Stomach (tissue), 9 donors: ENCODE data around the gene RNASEH1. TPM values are rescaled to one million over a fixed set of nuclear protein-coding genes. Genes with fewer than 3 reads are reported as not detected.
A peak's percentile ranks its signal among the peaks of the same experiment; 100 is the strongest.

Experiments used
- DNase-seq, 2 donors: peaks; one replicate each; pipeline versions ENCODE4 v3.0.0 to v3.0.0-alpha.2; 2013 to 2019
- H3K27ac ChIP-seq, 5 donors: fragments of 200-600 bp in 4 of 5; sonication (generic) in 4 of 5; one replicate each; pipeline ENCODE4 v1.5.1; 2013 to 2019; ENCODE audit warnings: mild to moderate bottlenecking in 1 of 5, moderate library complexity in 1 of 5
- H3K27me3 ChIP-seq, 3 donors: fragments of 200-600 bp; sonication (generic); one replicate each; pipeline ENCODE4 v1.5.1; 2017 to 2019; ENCODE audit warnings: mixed run types in 1 of 3
- H3K36me3 ChIP-seq, 4 donors: fragments of 200-600 bp; sonication (generic); 1 replicate in 3 of 4; 2 replicates in 1 of 4; pipeline ENCODE4 v1.5.1; 2016 to 2019
- H3K4me1 ChIP-seq, 4 donors: fragments of 200-600 bp; sonication (generic); one replicate each; pipeline ENCODE4 v1.5.1; 2016 to 2019
- H3K4me3 ChIP-seq, 4 donors: fragments of 200-600 bp; sonication (generic) in 3 of 4; one replicate each; pipeline ENCODE4 v1.5.1; 2016 to 2019; ENCODE audit warnings: mild to moderate bottlenecking in 1 of 4
- H3K9me3 ChIP-seq, 4 donors: fragments of 200-600 bp; sonication (generic); one replicate each; pipeline ENCODE4 v1.5.1; 2016 to 2019
- EP300 ChIP-seq: sonication (generic); formaldehyde crosslinking; IDR thresholded peaks from one replicate; pipeline ENCODE4 v1.6.1; 2017; ENCODE audit warnings: antibody characterized with exemption
- POLR2A ChIP-seq, 4 donors: fragments of 450-650 bp; IDR thresholded peaks; one replicate each; pipeline ENCODE4 v1.6.1; 2016; ENCODE audit warnings: antibody characterized with exemption in 4 of 4, control low read depth in 2 of 4, mild to moderate bottlenecking in 1 of 4, moderate library complexity in 1 of 4
- POLR2AphosphoS5 ChIP-seq, 3 donors: sonication (generic); formaldehyde crosslinking; IDR thresholded peaks; one replicate each; pipeline ENCODE4 v1.6.1; 2016; ENCODE audit warnings: antibody characterized with exemption in 3 of 3
- WGBS, 5 donors: extraction: QIAGEN DNeasy Blood & Tissue Kit in 3 of 5; methylation state at CpG; one replicate each; pipeline versions ENCODE4 v1.1.5 to v1.1.7; 2013 to 2018; 5-methylcytosine and 5-hydroxymethylcytosine counted together
- intact Hi-C: fragments of 100-400 bp; cut with DNase I; formaldehyde crosslinking; loops from one replicate; pipeline ENCODE4 v1.15.1; 2023; ENCODE audit warnings: low total_unique reads
- polyA plus RNA-seq, 3 donors: library from polyadenylated mRNA; stranded (reverse); fragments of 200-250 nt; gene quantifications; one replicate each; pipeline ENCODE4 v1.2.3, GENCODE V29; 2013
- total RNA-seq, 5 donors: library from RNA; depleted of rRNA; stranded (reverse); fragments of >200 nt; gene quantifications; one replicate each; pipeline versions ENCODE4 v1.1.0 to v1.2.3, GENCODE V29; 2014 to 2016
- TF ChIP-seq, protein P1 (sequence below), 7 experiments: fragments of 450-650 bp in 4 of 7; fragments of 200-600 bp in 3 of 7; sonication (generic) in 3 of 7; IDR thresholded peaks; one replicate each; pipeline ENCODE4 v1.5.1; 2016 to 2019; ENCODE audit warnings: antibody characterized with exemption in 7 of 7, control low read depth in 2 of 7, mild to moderate bottlenecking in 1 of 7
- donor health status: healthy with polysubstance abuse.
- donor health status: Bipolar disorder and iron deficiency.
- donor health status: healthy.

Gene RNASEH1
- total and polyA plus RNA-seq, 8 donors: 1.7 to 32.1 (median 10.8) TPM

DNA sequence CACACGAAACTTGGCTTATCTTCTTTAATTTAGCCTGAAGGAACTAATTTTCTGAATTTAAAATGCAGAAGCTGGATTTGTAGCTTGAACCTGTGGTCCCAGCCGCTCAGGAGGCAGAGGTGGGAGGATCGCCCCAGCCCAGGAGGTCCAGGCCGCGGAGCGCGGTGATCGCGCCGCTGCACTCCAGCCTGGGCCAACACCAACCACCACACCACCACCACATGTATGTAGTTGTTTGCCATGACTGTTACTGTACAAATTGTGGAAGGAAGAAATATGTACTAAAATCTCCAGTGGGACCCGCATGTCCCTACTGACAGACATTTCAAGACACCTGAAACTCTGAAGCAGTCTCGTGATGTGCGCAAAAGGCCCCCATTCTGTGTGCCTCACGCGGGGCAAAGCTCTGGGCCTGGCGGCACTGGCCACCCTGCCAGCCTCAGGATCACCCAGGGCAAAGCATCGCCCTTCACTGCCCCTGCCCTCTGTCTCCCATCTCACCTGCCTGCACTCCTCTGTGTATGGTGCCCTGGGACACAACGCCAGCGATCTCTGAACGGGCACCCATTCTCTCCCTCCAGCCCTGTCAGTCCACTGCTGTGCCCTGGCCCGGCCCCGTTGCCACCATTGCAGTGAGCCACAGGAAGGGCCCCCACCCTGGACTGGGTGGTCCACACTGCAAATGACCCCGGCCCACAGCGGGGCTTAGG lies 28.7 kb downstream of the RNASEH1 start:
- Histone ChIP-seq H3K27me3 (no peaks in the 10 kb centered on the region), H3K9me3 (no peaks in the 10 kb centered on the region), H3K27ac (no peak overlapping the region), H3K36me3 (peaks cover 0 to 9% (median 0%) of the 10 kb centered on the region in 4 donors), H3K4me3 (no peak overlapping the region), H3K4me1 (peaks cover 7 to 38% (median 26%) of the 10 kb centered on the region in 4 donors)
- intact Hi-C loops: no loop called here
- no peak for DNase-seq
- 96 to 98% (median 97%) methylated on average over 24 of the region's 24 CpGs for WGBS, 5 donors
- TF ChIP-seq EP300: no peak
- TF ChIP-seq, protein P1, sequence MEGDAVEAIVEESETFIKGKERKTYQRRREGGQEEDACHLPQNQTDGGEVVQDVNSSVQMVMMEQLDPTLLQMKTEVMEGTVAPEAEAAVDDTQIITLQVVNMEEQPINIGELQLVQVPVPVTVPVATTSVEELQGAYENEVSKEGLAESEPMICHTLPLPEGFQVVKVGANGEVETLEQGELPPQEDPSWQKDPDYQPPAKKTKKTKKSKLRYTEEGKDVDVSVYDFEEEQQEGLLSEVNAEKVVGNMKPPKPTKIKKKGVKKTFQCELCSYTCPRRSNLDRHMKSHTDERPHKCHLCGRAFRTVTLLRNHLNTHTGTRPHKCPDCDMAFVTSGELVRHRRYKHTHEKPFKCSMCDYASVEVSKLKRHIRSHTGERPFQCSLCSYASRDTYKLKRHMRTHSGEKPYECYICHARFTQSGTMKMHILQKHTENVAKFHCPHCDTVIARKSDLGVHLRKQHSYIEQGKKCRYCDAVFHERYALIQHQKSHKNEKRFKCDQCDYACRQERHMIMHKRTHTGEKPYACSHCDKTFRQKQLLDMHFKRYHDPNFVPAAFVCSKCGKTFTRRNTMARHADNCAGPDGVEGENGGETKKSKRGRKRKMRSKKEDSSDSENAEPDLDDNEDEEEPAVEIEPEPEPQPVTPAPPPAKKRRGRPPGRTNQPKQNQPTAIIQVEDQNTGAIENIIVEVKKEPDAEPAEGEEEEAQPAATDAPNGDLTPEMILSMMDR (IDR thresholded peaks at IDR 0.05): no peak
- TF ChIP-seq POLR2A (IDR thresholded peaks at IDR 0.05): no peak
- no peak for TF ChIP-seq POLR2AphosphoS5 (IDR thresholded peaks at IDR 0.05)

DNA sequence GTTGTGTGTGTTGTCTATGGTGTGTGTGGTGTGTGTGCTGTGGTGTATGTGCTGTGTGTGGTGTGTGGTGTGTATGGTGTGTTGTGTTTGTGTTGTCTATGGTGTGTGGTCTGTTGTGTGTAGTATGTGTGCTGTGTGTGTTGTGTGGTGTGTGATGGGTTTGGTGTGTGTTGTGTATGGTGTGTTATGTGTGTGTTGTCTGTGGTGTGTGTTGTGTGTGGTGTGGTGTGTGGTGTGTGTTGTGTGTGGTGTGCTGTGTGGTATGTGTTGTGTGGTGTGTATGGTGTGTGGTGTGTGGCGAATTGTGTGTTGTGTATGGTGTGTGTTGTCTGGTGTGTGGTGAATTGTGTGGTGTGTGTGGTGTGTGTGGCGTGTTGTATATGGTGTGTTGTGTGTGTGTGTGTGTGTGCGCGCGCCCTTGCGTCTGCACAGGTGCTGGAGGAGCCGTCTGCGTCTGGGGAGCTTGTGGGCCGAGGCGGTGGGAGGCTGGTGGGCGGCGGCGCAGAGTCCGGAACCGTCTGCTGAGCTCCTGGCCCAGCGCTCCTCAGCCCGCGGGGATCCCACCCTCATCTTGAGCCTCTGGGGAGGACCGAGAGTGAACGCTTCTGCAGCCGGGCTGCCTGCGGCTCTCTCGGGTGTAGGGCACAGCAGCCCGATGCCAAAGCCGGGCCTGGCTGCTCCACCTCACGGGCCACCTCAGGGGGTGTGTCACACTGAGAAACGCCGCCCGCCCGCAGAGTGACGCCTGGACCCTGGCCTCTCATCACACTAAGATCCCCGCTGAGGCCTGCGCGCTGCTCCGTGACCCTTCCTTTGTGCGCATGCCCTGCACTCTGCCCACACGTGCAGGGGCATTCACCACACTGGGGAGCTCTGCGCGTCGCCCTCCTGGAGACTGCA lies 30.0 kb downstream of the RNASEH1 start:
- DNase-seq: no peak
- peaks cover 0 to 9% (median 0%) of the 10 kb centered on the region in 4 donors for H3K36me3 ChIP-seq
- H3K9me3 ChIP-seq: no peaks in the 10 kb centered on the region
- no peak overlapping the region for H3K27ac ChIP-seq
- WGBS, 5 donors: 84 to 91% (median 89%) methylated on average over 26 to 40 of the region's 40 CpGs
- TF ChIP-seq, protein P1 (IDR thresholded peaks at IDR 0.05): no peak
- no peak for TF ChIP-seq POLR2AphosphoS5 (IDR thresholded peaks at IDR 0.05)
- TF ChIP-seq POLR2A (IDR thresholded peaks at IDR 0.05): no peak
- no peak for TF ChIP-seq EP300
- H3K4me3 ChIP-seq: no peak overlapping the region
- intact Hi-C loops: no loop called here
- peaks cover 19 to 42% (median 33%) of the 10 kb centered on the region in 4 donors for H3K4me1 ChIP-seq
- no peaks in the 10 kb centered on the region for H3K27me3 ChIP-seq

DNA sequence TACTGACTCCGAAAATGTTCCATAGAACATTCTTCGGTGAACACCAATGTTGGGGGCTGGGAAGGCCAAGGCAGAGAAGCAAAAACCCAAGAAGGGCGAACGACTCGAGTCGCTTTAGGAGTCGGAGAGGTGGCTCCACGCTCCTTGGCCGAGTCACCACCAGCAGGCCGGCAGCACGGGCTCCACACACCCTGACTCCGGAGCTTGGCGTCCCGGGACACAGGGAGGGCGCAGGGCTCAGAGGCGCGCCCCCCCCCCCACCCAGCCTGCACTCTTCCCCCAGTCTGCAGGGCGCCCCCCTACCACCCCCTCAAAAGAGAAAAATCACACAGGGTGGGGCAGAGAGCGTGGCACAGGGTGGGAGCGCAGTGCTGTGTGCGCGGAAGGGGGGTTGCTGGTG lies 31.3 kb downstream of the RNASEH1 start:
- Histone ChIP-seq H3K9me3 (no peaks in the 10 kb centered on the region), H3K27ac (no peak overlapping the region), H3K36me3 (peaks cover 0 to 8% (median 0%) of the 10 kb centered on the region in 4 donors), H3K4me1 (peaks cover 26 to 42% (median 33%) of the 10 kb centered on the region in 4 donors), H3K27me3 (no peaks in the 10 kb centered on the region), H3K4me3 (no peak overlapping the region)
- TF ChIP-seq POLR2AphosphoS5 (IDR thresholded peaks at IDR 0.05) (no peak), POLR2A (IDR thresholded peaks at IDR 0.05) (no peak), EP300 (no peak)
- TF ChIP-seq, protein P1 (IDR thresholded peaks at IDR 0.05): no peak
- intact Hi-C loops: no loop called here
- WGBS, 5 donors: 90 to 95% (median 95%) methylated on average over 20 to 22 of the region's 22 CpGs
- DNase-seq: no peak

DNA sequence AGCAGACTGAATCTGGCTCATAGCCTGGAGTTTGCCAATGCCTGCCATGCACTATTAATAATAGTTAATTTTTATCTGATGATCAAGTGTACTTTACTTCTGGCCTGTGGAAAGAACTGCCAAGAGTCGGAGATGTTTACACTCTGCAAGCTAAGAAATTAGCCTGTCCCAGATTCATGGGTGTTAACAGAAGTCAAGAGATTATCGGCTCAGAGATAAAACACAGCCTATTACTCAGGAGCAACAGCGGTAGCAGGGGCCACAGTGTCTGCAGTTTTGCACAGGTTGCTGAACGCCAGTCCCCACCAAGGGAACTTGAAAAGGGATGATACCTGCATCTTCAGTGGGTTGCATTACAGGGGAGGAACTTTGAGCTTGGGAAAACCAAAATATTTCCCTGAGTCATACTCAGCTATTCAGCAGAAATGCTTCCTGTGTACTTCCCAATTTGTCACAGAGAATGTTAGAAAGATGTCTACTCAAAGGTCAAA lies 34.5 kb downstream of the RNASEH1 start:
- Histone ChIP-seq H3K27me3 (no peaks in the 10 kb centered on the region), H3K27ac (peak overlapping the region; percentile 66 to 83 (median 77)), H3K9me3 (no peaks in the 10 kb centered on the region), H3K4me3 (no peak overlapping the region), H3K36me3 (no peaks in the 10 kb centered on the region), H3K4me1 (peaks cover 42 to 62% (median 51%) of the 10 kb centered on the region in 4 donors)
- intact Hi-C loops: no loop called here
- no peak for TF ChIP-seq POLR2A (IDR thresholded peaks at IDR 0.05)
- TF ChIP-seq POLR2AphosphoS5 (IDR thresholded peaks at IDR 0.05): peak in 2 of 3 donors; percentile 56 to 74
- DNase-seq: peak; percentile 50 to 65
- 16 to 27% (median 27%) methylated on average over 4 of the region's 4 CpGs for WGBS, 5 donors
